AG08395 (cell line): ENCODE measurements around the gene TPM4.
"Not testable (repeated sequence)": the region's sequence is repeated elsewhere in the genome, so short reads cannot be mapped to it uniquely, and the experiment has no call there.

Experiments
- DNase-seq: peaks from one replicate; pipeline ENCODE4 v3.0.0; 2012; ENCODE audit warnings: mixed read lengths, low spot score

TPM4 gene

GRCh38 chr19:16076154-16076957 lies at the start of gene TPM4:
Gene TPM4 (plus strand): TSS chr19:16076495. CDS start chr19:16076566, 71 bp downstream.
- DNase-seq: peak; percentile 92

GRCh38 chr19:16026756-16027155 lies 49.5 kb upstream of the TPM4 start:
- DNase-seq: no peak

DNA sequence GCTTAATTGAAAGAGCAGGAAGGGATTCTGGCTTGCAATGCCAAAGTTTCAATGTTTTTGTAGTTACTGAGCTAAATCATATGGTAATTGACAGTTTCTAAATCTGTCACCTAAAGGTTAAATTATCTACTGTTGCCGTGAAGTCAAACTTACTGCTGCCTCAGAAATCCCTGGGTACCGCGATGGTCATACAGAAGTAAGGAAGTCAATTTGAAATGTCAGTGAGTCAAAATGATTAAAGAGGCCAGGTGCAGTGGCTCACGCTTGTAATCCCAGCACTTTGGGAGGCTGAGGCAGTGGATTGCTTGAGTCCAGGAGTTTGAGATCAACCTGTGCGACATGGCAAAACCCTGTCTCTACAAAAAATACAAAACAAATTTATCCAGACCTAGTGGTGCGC lies 48.8 kb upstream of the TPM4 start:
- DNase-seq: no peak

DNA sequence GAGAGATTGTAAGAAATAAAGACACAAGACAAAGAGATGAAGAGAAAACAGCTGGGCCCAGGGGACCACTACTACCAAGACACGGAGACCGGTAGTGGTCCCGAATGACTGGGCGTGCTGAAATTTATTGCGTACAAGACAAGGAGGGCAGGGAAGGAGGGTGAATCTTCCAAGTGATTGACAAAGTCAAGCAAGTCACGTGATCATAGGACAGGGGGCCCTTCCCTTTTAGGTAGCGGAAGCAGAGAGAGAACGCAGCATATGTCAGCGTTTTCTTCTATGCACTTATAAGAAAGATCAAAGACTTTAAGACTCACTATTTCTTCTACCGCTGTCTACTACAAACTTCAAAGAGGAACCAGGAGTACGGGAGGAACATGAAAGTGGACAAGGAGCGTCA lies 46.1 kb upstream of the TPM4 start:
- DNase-seq: not testable (repeated sequence)

DNA sequence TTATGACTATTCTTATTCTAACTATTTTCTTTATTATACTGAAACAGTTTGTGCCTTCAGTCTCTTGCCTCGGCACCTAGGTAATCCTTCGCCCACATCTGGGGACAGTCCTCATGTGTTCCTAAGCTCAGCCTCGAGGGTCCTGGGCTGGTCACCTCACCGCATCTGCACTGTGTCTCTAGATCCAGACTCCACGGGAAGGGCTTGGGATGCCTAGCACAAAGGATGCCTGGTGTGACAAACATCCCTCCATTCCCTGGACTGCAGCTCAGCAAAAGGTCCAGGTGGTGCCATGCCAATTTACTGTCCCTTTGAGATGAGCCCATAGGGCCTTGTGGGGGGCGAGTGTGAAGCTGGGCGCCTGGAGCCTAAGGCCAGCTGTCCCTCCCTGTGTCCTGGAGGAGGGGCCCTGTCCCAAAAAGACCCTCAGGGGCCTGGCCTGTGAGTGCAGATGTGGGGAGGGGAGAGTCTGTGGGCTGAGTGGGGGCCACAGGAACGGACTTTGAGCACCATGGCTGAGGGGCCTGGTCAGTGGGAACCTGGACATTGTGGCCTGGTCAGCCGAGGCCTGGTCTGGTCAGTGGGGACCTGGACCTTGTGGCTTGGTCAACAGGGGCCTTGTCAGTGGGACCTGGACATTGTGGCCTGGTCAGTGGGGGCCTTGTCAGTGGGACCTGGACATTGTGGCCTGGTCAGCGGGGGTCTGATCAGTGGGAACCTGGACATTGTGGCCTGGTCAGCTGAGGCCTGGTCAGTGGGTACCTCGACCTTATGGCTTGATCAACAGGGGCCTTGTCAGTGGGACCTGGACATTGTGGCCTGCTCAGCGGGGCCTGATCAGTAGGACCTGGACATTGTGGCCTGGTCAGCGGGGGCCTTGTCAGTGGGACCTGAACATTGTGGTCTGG lies 45.1 kb upstream of the TPM4 start:
- DNase-seq: no peak

DNA sequence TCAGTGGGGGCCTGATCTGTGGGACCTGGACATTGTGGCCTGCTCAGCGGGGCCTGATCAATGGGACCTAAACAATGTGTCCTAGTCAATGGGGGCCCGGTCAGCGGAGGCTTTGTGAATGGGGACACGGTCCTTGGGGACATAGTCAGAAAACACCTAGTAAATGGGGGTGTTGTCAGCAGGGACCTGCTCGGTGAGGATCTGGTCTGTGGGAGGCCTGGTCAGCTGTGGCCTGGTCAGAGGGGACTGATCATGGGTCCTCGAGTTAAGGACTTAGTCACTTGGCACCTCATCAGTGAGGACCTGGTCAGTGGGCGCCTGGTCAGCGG lies 44.5 kb upstream of the TPM4 start:
- no peak for DNase-seq

DNA sequence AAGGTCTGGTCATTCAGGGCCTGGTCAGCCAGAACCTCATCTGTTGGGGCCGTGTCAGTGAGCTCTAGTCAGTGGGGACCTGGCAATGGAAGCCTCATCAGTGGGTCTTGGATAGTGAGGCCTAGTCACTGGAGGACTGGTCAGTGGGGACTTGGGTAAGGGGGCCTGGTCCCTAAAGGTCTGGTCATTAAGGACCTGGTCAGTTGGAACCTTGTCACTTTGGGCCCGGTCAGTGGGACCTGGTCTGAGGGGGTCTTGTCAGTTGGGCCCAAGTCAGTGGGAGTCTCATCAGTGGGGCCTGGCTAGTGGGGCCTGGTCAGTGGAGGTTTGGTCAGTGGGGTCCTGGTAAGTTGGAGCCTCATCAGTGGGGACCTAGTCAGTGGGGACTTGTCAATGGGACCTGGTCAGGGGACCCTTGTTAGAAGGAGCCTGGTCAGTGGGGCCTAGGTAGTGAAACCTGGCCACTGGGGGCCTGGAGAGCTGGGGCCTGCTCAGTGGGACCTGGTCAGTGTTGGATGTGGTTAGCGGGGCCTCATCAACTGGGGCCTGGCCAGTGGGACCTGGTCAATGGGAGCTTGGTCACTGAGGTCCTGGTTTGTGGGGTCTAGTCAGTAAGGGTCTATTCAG lies 43.7 kb upstream of the TPM4 start:
- DNase-seq: no peak

- DNase-seq: no peak
Observed at GRCh38 chr19:16033136-16033530, 43.2 kb upstream of the TPM4 start.

GRCh38 chr19:16033721-16034120 lies 42.6 kb upstream of the TPM4 start:
- no peak for DNase-seq

DNA sequence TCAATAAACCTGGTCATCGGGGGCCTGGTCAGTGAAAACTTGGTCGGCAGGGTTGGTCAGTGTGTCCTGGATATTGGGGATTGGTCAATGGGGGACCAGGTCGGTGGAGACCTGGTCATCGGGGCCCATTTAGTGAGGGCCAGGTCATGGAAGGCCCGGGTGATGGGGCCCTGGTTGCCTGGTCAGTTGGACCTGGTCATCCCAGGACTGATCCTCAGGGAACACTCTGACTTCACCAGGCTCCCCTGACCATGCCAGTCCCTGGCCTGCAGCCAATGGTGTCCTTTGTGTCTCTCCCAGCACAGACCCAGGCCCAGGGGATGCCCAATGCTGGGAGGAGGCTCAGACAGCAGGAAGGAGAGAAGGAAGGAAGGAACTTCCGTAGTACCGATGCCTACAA lies 42.1 kb upstream of the TPM4 start:
- no peak for DNase-seq

DNA sequence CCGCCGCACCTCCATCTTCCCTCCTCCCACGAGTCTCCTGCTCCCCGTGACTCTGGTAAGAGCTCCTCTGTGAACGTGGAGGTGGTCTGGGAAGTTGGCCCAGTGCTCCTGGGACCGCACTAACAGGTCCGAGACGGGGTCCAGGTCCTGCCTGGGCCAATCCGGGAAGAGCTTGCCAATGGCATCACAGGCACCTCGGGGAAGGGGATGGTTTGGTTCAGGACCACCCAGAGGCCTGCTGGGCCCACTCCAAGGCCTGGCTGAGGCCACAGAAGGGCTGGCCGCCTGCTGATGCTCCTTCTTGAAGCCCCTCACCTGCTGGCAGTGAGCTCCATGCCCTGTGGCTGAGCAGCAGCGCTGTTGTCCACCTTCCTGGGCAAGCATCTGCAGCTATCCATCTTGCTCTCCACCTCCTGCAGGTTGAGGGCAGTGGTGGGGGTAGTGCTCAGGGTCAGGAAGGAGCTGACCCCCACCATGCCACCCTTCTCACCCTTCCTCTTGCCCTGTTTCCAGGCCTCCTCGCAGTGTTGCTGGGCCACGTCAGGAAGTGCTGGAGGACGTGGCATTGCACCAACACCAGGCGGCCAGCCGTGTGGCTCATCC lies 41.2 kb upstream of the TPM4 start:
- DNase-seq: no peak

- DNase-seq: no peak
Observed at GRCh38 chr19:16035601-16036297, 40.5 kb upstream of the TPM4 start.

DNA sequence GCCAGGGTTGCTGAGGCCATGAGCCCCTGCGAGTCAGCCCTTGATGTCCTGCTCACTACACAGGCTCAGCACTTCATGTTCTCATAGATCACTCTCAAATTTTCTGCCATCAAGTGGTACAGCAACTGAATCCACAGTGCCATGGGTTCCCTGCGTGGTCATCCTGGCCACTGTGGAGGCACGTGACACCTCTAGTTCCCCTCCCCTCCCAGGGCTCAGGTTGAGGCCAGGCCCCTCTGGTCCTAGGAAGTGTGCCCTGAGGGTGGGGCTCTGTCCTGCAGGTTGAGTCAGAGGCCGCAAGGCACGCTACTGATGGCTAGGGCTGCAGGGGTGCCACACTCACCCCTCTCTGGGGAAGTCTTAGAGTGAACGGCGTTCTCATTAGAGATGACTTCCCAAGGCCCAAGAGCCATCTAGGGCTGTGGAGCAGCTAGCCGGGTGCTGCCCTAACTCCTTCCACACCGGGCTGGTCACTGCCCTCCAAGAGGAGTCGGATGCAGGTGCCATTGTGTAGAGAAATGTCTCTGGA lies 39.8 kb upstream of the TPM4 start:
- DNase-seq: no peak

GRCh38 chr19:16036941-16037340 lies 39.4 kb upstream of the TPM4 start:
- no peak for DNase-seq

GRCh38 chr19:16037424-16038195 lies 38.7 kb upstream of the TPM4 start:
- DNase-seq: no peak

GRCh38 chr19:16038196-16038695 lies 38.0 kb upstream of the TPM4 start:
- DNase-seq: no peak

DNA sequence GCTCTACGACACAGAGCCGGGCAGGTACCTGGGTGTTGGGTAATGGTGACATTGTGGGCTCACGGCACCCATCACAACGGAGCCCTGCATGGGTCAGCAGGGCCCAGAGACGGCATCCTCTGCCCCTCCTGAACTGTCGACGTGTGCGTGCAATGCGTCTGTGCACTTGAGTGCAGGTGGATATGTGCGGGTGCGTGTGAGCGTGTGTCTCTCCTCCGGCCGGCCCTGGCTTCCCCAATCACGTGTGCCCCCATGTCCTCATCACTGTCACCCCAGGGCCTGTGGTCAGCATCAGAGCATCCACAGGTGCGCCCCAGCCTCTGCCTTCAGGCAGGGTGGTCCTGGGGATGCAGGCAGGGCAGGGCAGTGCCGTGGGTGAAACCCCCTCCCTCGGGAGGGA lies 37.2 kb upstream of the TPM4 start:
- DNase-seq: no peak

DNA sequence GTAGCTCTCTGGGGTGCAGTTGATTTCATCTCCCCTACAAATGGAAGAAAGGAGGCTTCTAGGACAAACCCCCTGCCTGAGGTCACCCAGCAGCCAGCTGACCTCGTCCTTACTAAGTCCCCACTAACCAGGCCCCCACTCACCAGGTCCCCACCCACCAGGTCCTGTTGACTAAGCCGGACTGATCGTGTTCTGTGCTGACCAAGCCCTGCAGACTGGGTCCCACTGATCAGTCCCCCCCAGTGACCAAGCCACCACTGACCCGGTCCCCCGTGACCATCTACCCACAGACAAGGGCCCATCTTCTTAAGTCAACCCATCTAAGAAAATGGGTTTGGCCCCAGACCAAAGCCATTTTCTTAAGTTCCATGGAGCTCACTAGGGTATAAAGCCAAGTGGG lies 36.8 kb upstream of the TPM4 start:
- DNase-seq: no peak

DNA sequence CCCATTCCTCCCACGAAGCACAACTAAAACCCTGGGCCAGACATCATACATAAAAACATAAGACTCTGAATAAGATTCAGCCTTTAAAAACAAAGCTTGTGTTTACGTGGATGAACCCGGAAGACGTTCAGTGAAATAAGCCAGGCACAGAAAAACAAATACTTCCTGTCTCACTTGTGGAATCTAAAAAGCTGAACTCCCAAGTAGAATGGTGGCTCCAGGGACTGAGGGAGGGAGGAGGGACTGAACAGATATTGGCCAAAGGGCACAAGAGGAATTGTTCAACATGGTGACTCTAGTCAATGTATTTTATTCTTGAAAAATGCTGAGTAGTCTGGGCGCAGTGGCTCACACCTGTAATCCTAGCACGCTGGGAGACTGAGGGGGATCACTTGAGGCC lies 35.7 kb upstream of the TPM4 start:
- no peak for DNase-seq

- peak; percentile 95 for DNase-seq
Observed at GRCh38 chr19:16041299-16041990, 34.9 kb upstream of the TPM4 start.
